Smooth muscle cell (in vitro differentiated cells): ENCODE measurements around the gene NAV1. TPM values are rescaled to one million over a fixed set of nuclear protein-coding genes. Genes with fewer than 3 reads are reported as not detected.

Experiments used
- DNase-seq: peaks from one replicate; lab custom pipeline; 2025; ENCODE audit not compliant: unreplicated experiment; lab: John Stamatoyannopoulos, UW
- H2AFZ ChIP-seq: fragments of 200-600 bp; sonication (generic); 2 replicates; pipeline ENCODE4 v1.6.0; 2016; ENCODE audit warnings: antibody characterized with exemption, low read depth, mild to moderate bottlenecking
- H3F3A ChIP-seq: fragments of 200-600 bp; sonication (generic); 2 replicates; pipeline ENCODE4 v1.6.0; 2017; ENCODE audit warnings: antibody characterized with exemption, low read depth
- H3K27ac ChIP-seq: fragments of 200-600 bp; sonication (generic); 2 replicates; pipeline ENCODE4 v1.5.1; 2016; ENCODE audit warnings: low read depth, mild to moderate bottlenecking
- H3K27me3 ChIP-seq: fragments of 200-600 bp; sonication (generic); 2 replicates; pipeline ENCODE4 v1.6.1; 2016; ENCODE audit warnings: low read depth, mild to moderate bottlenecking
- H3K36me3 ChIP-seq: fragments of 200-600 bp; sonication (generic); 2 replicates; pipeline ENCODE4 v1.5.1; 2016; ENCODE audit warnings: low read depth
- H3K4me1 ChIP-seq: fragments of 200-600 bp; sonication (generic); 2 replicates; pipeline ENCODE4 v1.5.1; 2016; ENCODE audit warnings: low read depth
- H3K4me2 ChIP-seq: fragments of 200-600 bp; sonication (generic); 2 replicates; pipeline ENCODE4 v1.6.0; 2016; ENCODE audit warnings: mild to moderate bottlenecking
- H3K4me3 ChIP-seq: fragments of 200-600 bp; sonication (generic); 2 replicates; pipeline ENCODE4 v1.5.1; 2016; ENCODE audit warnings: mild to moderate bottlenecking
- H3K79me2 ChIP-seq: fragments of 200-600 bp; sonication (generic); 2 replicates; pipeline ENCODE4 v1.6.0; 2016; ENCODE audit warnings: low read depth, mild to moderate bottlenecking
- H3K9ac ChIP-seq: fragments of 200-600 bp; sonication (generic); 2 replicates; pipeline ENCODE4 v1.6.0; 2016; ENCODE audit warnings: low read depth
- H3K9me3 ChIP-seq: fragments of 200-600 bp; sonication (generic); replicated peaks from 2 replicates; pipeline ENCODE4 v1.5.1; 2016; ENCODE audit warnings: low read depth
- H4K20me1 ChIP-seq: fragments of 200-600 bp; sonication (generic); 2 replicates; pipeline ENCODE4 v1.6.0; 2016; ENCODE audit warnings: low read depth
- CTCF ChIP-seq: fragments of 200-600 bp; sonication (generic); IDR thresholded peaks from 2 replicates; pipeline ENCODE4 v1.5.1; 2017; ENCODE audit warnings: borderline replicate concordance, mild to moderate bottlenecking, antibody characterized with exemption; ENCODE audit not compliant: insufficient read depth, poor library complexity, severe bottlenecking
- whole genome bisulfite sequencing: methylation state at CpG from one replicate; pipeline ENCODE4 v1.1.7; 2016; ENCODE audit warnings: low lambda C conversion rate; 5-methylcytosine and 5-hydroxymethylcytosine counted together
- polyA plus RNA-seq: library from polyadenylated mRNA; unstranded; fragments of >200 nt; fragmentation: Nextera tagmentation; extraction: Ambion mirVana; gene quantifications from 2 replicates; pipeline ENCODE4 v1.2.1, GENCODE V29; 2016
- total RNA-seq: library from RNA; depleted of rRNA; stranded (reverse); fragments of >200 nt; gene quantifications from 2 replicates; pipeline ENCODE4 v1.2.3, GENCODE V29; 2014

The NAV1 gene
- total and polyA plus RNA-seq, 2 experiments from 2014 or later = 52.3 to 71.1 TPM

GRCh38 chr1:201515062-201515750 is 23.7 kb upstream of the NAV1 start:
- H3F3A ChIP-seq = no peaks in the 10 kb centered on the region
- H3K36me3 ChIP-seq = no peaks in the 10 kb centered on the region
- no peaks in the 10 kb centered on the region for H4K20me1 ChIP-seq
- 47% methylated on average over 9 of the region's 9 CpGs for WGBS
- peaks cover 12% of the 10 kb centered on the region for H3K4me1 ChIP-seq
- H3K4me3 ChIP-seq = no peak overlapping the region
- no peak overlapping the region for H3K9ac ChIP-seq
- no peaks in the 10 kb centered on the region for H3K9me3 ChIP-seq
- H3K27me3 ChIP-seq = no peaks in the 10 kb centered on the region
- no peak for DNase-seq
- no peaks in the 10 kb centered on the region for H3K79me2 ChIP-seq
- H2AFZ ChIP-seq = no peak overlapping the region
- peak overlapping the region; percentile 91 for H3K27ac ChIP-seq
- no peak for TF ChIP-seq CTCF
- peak overlapping the region; percentile 29 for H3K4me2 ChIP-seq

GRCh38 chr1:201515895-201516294 is 23.0 kb upstream of the NAV1 start:
- Histone ChIP-seq H3K9ac (no peak overlapping the region), H3K36me3 (no peaks in the 10 kb centered on the region), H3K27ac (peak overlapping the region; percentile 91), H2AFZ (no peak overlapping the region), H3K9me3 (no peaks in the 10 kb centered on the region), H3K4me2 (no peak overlapping the region), H4K20me1 (no peaks in the 10 kb centered on the region), H3K27me3 (no peaks in the 10 kb centered on the region), H3K79me2 (no peaks in the 10 kb centered on the region), H3K4me3 (no peak overlapping the region), H3K4me1 (peaks cover 12% of the 10 kb centered on the region), H3F3A (no peaks in the 10 kb centered on the region)
- WGBS = 59% methylated on average over 1 of the region's 1 CpG
- no peak for DNase-seq
- no peak for TF ChIP-seq CTCF

GRCh38 chr1:201516511-201517127 is 22.3 kb upstream of the NAV1 start:
- no peaks in the 10 kb centered on the region for H3K79me2 ChIP-seq
- H3K4me3 ChIP-seq = no peak overlapping the region
- TF ChIP-seq CTCF = no peak
- no peak overlapping the region for H3K9ac ChIP-seq
- H3K4me2 ChIP-seq = no peak overlapping the region
- peak overlapping the region; percentile 91 for H3K27ac ChIP-seq
- peak overlapping the region; percentile 13 for H2AFZ ChIP-seq
- no peaks in the 10 kb centered on the region for H3F3A ChIP-seq
- no peaks in the 10 kb centered on the region for H3K27me3 ChIP-seq
- no peaks in the 10 kb centered on the region for H4K20me1 ChIP-seq
- no peaks in the 10 kb centered on the region for H3K36me3 ChIP-seq
- H3K9me3 ChIP-seq = no peaks in the 10 kb centered on the region
- DNase-seq = no peak
- WGBS = 95% methylated on average over 2 of the region's 2 CpGs
- H3K4me1 ChIP-seq = peaks cover 10% of the 10 kb centered on the region
